Astrocyte of the spinal cord (primary cell): ENCODE results near the gene C20orf202.
A peak's percentile ranks its signal among the peaks of the same experiment; 100 is the strongest.
"Not testable (repeated sequence)": the region's sequence is repeated elsewhere in the genome, so short reads cannot be mapped to it uniquely, and the experiment has no call there.

Source experiments
- DNase-seq: peaks from one replicate; pipeline ENCODE4 v3.0.0; 2011; ENCODE audit warnings: low read depth, low spot score
- H3K4me3 ChIP-seq: 2 replicates; pipeline ENCODE4 v1.5.1; 2011; ENCODE audit warnings: low read depth, mild to moderate bottlenecking, low read length, moderate library complexity
- CTCF ChIP-seq: IDR thresholded peaks from 2 replicates; pipeline ENCODE4 v1.5.1; 2012; ENCODE audit warnings: low read depth, mild to moderate bottlenecking, low read length, inconsistent platforms
- in situ Hi-C: cut with HindIII; loops from 2 replicates; pipeline ENCODE4 v1.10.0; 2017; ENCODE audit warnings: low sequenced_read_pairs

C20orf202 gene

DNA sequence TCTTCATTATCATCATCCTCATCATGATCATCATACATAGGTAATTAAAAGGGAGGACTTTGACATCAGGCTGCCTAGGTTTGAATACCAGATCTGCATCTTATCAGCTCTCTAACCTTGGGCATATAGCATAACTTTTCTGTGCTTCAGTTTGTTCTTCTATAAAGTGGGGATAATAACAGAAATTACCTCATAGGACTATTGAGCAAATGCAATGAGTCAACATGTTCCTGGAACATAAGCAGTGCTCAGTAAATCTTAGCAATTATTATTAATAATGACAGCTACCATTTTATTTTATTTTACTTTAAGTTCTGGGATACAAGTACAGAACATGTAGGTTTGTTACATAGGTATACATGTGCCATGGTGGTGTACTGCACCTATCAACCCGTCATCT, 7.2 kb downstream of the C20orf202 start:
- H3K4me3 ChIP-seq = no peak overlapping the region
- in situ Hi-C loops = no loop called here
- no peak for DNase-seq

GRCh38 chr20:1212023-1212422, 8.8 kb downstream of the C20orf202 start:
- TF ChIP-seq CTCF = no peak
- no peak overlapping the region for H3K4me3 ChIP-seq
- no peak for DNase-seq
- in situ Hi-C loops = no loop called here

More for the DNA sequence above, 7.2 kb downstream of the C20orf202 start:
- no peak for TF ChIP-seq CTCF

- H3K4me3 ChIP-seq = no peak overlapping the region
- peak; percentile 86 for TF ChIP-seq CTCF
- peak; percentile 59 for DNase-seq
- in situ Hi-C loops = no loop called here
Measured at GRCh38 chr20:1212607-1213396, 9.5 kb downstream of the C20orf202 start.

DNA sequence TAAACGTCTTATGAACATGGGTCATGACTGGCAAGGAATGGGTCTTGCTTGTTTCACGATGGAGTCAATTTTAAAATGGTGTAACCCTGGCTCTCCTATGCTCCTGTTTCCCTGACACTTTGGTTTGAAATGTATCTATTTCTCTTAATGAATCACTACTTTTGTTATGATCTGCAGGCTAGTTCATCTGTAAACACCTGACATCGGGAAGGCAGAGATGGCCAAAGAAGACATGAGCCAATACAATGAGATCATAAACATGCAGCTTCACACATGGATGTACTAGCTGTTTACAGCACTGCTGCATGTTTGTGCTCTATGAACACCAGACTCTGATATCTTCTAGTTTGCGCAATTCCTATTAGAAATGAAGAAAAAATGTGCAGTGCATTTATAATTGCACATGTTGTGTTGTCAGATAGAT, 11.6 kb downstream of the C20orf202 start:
- in situ Hi-C loops = no loop called here
- no peak for DNase-seq
- H3K4me3 ChIP-seq = no peak overlapping the region
- TF ChIP-seq CTCF = no peak

GRCh38 chr20:1215386-1216170, 12.3 kb downstream of the C20orf202 start:
- in situ Hi-C loops = no loop called here

GRCh38 chr20:1216527-1217427, 13.5 kb downstream of the C20orf202 start:
- H3K4me3 ChIP-seq, in situ Hi-C loops, DNase-seq: not testable (repeated sequence)

More at GRCh38 chr20:1215386-1216170, 12.3 kb downstream of the C20orf202 start:
- no peak overlapping the region for H3K4me3 ChIP-seq
- DNase-seq = no peak
- no peak for TF ChIP-seq CTCF

DNA sequence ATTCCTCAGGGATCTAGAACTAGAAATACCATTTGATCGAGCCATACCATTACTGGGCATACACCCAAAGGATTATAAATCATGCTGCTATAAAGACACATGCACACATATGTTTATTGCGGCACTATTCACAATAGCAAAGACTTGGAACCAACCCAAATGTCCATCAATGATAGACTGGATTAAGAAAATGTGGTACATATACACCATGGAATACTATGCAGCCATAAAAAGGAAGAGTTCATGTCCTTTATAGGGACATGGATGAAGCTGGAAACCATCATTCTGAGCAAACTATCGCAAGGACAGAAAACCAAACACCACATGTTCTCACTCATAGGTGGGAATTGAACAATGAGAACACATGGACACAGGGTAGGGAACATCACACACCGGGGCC, 19.5 kb downstream of the C20orf202 start:
- in situ Hi-C loops, DNase-seq, H3K4me3 ChIP-seq: not testable (repeated sequence)
